SH-SY5Y (cell line): ENCODE data around the gene TTC28.

Source experiments
- GATA2 ChIP-seq: IDR thresholded peaks from 2 replicates; pipeline ENCODE4 v1.6.1; 2011; ENCODE audit warnings: mild to moderate bottlenecking, low read depth, low read length
- GATA3 ChIP-seq: IDR thresholded peaks from 2 replicates; pipeline ENCODE4 v1.6.1; 2011; ENCODE audit warnings: low read depth, mild to moderate bottlenecking, low read length, moderate library complexity

GRCh38 chr22:28357193-28357592 lies 322.4 kb downstream of the TTC28 start:
- TF ChIP-seq GATA3 (no peak), GATA2 (no peak)
